AG04449 (cell line): ENCODE results near the gene RNF125.

Experiments used
- CTCF ChIA-PET: fragments of 350-600 bp; formaldehyde crosslinking; extraction: SDS; loops from one replicate; lab custom pipeline; 2021; ENCODE audit warnings: antibody characterized with exemption; lab: Yijun Ruan, JAX
- POLR2A ChIA-PET: fragments of 400-600, 350-600 bp; formaldehyde crosslinking; extraction: SDS; loops from one replicate; lab custom pipeline; 2020; ENCODE audit warnings: antibody characterized with exemption, inconsistent platforms; lab: Yijun Ruan, JAX
- DNase-seq: peaks from one replicate; pipeline ENCODE4 v3.0.0-alpha.2; 2010; ENCODE audit warnings: low read depth, low spot score
- H3K4me3 ChIP-seq: 2 replicates; pipeline ENCODE4 v1.5.1; 2011; ENCODE audit warnings: low read depth, mild to moderate bottlenecking, control low read depth, low read length
- TF ChIP-seq, protein P1 (sequence below): IDR thresholded peaks from one replicate; pipeline ENCODE4 v1.5.1; 2011; ENCODE audit warnings: mild to moderate bottlenecking, moderate library complexity, low read length, control low read depth, inconsistent platforms; ENCODE audit not compliant: insufficient read depth; ENCODE audit errors: missing control alignments

RNF125 gene

GRCh38 chr18:32018331-32019250, at the start of gene RNF125:
TSS of gene RNF125 (plus strand) at chr18:32018825. CDS start at chr18:32018864, 39 bp downstream.
- peak within 1 kb of the TSS; percentile 58 for H3K4me3 ChIP-seq
- DNase-seq = peak; percentile 5
- TF ChIP-seq, protein P1, sequence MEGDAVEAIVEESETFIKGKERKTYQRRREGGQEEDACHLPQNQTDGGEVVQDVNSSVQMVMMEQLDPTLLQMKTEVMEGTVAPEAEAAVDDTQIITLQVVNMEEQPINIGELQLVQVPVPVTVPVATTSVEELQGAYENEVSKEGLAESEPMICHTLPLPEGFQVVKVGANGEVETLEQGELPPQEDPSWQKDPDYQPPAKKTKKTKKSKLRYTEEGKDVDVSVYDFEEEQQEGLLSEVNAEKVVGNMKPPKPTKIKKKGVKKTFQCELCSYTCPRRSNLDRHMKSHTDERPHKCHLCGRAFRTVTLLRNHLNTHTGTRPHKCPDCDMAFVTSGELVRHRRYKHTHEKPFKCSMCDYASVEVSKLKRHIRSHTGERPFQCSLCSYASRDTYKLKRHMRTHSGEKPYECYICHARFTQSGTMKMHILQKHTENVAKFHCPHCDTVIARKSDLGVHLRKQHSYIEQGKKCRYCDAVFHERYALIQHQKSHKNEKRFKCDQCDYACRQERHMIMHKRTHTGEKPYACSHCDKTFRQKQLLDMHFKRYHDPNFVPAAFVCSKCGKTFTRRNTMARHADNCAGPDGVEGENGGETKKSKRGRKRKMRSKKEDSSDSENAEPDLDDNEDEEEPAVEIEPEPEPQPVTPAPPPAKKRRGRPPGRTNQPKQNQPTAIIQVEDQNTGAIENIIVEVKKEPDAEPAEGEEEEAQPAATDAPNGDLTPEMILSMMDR = no peak
- POLR2A ChIA-PET = no interaction called here
- CTCF ChIA-PET = interaction anchor here (0.9 to 1.1 kb wide), 2 partner anchors 10 to 199 kb away, joined by 3 to 4 read pairs; no protein-coding TSS in a partner anchor

DNA sequence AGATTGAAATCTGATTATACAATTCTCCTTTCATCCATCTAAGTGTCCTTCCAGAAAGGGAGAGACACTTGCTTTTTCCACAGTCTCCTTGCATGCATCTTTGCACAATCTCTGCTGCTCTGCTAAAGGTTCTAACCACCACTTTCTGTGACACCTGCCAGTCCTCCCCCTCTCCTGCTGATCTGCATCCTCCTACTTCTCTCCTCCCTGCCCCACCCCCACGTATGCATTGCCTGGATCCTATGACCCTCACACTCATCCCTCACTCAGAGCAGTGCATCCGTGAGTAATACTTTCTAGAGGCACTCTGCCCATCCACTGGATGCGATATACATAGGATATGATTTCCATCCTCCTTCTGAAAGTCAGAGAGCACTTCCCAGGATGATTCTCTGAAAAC, 48.0 kb upstream of the RNF125 start:
- TF ChIP-seq, protein P1 = no peak
- POLR2A ChIA-PET = no interaction called here
- H3K4me3 ChIP-seq = no peak overlapping the region
- CTCF ChIA-PET = no interaction called here
- DNase-seq = no peak

DNA sequence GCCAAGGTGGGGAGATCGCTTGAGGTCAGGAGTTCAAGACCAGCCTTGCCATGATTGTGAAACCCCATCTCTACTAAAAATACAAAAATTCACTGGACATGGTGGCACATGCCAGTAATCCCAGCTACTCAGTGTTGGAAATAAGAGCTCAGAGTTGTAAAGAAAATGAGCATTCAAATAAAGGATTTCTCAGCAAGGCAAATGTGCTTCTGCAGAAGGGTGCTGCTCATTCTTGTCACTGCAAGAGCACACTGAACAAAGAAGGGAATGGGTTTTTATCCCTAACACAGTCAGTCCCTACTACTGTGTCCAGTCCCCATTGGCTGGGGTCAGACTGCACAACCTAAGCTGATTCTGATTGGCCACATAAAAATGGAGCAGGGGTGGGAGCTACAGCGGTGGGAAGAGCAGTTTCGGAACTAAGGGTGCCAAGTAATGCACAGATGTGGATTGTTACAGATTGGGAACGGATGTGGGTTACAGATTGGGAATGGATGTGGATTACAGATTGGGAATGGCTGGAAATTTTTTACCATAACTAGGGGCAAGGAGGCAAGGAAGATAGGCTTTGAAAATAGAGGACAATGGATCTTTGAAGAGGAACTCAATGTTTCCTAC, 44.6 kb upstream of the RNF125 start:
- TF ChIP-seq, protein P1 = no peak
- ChIA-PET POLR2A (no interaction called here), CTCF (no interaction called here)

DNA sequence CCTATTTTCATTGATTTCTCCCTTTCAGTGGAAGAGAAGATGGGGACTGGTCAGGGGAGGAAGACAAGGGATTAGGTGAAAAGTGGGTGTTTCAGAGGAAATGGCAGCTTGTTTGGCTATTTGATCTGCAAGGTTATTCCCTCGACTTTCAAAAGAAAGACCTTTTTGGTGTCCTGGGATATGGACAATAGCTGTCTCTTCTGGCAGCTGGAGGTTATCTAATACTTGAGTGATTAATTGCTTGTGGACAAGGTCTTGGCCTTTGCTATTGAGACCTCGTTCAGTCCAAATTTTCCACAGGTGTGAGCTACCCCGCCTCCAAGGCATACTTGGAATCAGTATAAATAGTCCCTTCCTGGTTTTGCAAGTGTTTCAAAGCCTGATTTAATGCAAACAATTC, 42.4 kb upstream of the RNF125 start:
- no peak for DNase-seq
- TF ChIP-seq, protein P1 = no peak
- ChIA-PET CTCF (interaction anchor here (1.0 to 2.2 kb wide), 8 partner anchors 10 to 423 kb away, joined by 3 to 15 read pairs (median 6); no protein-coding TSS in a partner anchor), POLR2A (no interaction called here)
- H3K4me3 ChIP-seq = no peak overlapping the region

More for the DNA sequence above, 44.6 kb upstream of the RNF125 start:
- DNase-seq = no peak
- H3K4me3 ChIP-seq = no peak overlapping the region

DNA sequence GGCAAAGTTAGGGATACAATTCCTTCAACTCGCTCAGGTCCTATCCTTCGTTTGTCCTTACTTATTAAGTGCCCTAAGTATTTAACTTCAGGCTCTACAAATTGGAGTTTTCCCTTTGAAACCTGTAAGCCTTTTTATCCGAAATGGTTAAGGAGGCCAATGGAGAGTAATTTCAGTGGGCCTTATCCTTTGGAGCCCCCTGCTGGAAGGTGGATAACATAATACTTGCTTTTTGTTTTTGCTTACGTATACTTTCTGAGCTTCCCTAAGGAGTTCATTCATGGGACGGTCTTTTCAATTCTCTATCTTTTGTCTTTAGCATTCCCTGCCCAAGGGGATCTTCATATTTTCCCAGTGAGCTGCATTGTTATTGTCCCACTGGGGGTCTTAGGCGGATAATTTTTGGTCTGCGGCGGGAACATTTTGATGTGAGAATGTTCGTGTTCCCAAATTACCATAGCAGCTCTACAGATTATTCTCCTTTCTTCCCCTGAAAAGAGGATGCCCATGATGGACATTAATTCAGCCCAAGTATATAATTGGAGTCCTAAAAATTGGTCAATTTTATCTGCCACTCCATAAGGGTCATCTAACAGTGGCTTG, 41.3 kb upstream of the RNF125 start:
- TF ChIP-seq, protein P1 = peak; percentile 54
- DNase-seq = no peak
- CTCF ChIA-PET = interaction anchor here (0.6 to 2.2 kb wide), 10 partner anchors 8 to 421 kb away, joined by 3 to 15 read pairs (median 6); no protein-coding TSS in a partner anchor
- no peak overlapping the region for H3K4me3 ChIP-seq
- POLR2A ChIA-PET = no interaction called here
